A673 (cell line): ENCODE results near the gene TNFRSF25.
"Not testable (repeated sequence)": the region's sequence is repeated elsewhere in the genome, so short reads cannot be mapped to it uniquely, and the experiment has no call there.

Experiments
- CTCF ChIP-seq: fragments of 300-800, 200-600 bp; sonication (generic); conservative IDR thresholded peaks from 2 replicates; pipeline ENCODE4 v1.5.1; 2017; ENCODE audit warnings: low read depth, mild to moderate bottlenecking, antibody characterized with exemption, low read length, moderate library complexity, mixed read lengths
- EZH2 ChIP-seq: fragments of 200-600 bp; sonication (generic); IDR thresholded peaks from 2 replicates; pipeline ENCODE4 v1.6.1; 2017; ENCODE audit warnings: borderline replicate concordance, low read depth, mild to moderate bottlenecking, mixed read lengths, antibody characterized with exemption, low read length; ENCODE audit not compliant: poor library complexity, severe bottlenecking

DNA sequence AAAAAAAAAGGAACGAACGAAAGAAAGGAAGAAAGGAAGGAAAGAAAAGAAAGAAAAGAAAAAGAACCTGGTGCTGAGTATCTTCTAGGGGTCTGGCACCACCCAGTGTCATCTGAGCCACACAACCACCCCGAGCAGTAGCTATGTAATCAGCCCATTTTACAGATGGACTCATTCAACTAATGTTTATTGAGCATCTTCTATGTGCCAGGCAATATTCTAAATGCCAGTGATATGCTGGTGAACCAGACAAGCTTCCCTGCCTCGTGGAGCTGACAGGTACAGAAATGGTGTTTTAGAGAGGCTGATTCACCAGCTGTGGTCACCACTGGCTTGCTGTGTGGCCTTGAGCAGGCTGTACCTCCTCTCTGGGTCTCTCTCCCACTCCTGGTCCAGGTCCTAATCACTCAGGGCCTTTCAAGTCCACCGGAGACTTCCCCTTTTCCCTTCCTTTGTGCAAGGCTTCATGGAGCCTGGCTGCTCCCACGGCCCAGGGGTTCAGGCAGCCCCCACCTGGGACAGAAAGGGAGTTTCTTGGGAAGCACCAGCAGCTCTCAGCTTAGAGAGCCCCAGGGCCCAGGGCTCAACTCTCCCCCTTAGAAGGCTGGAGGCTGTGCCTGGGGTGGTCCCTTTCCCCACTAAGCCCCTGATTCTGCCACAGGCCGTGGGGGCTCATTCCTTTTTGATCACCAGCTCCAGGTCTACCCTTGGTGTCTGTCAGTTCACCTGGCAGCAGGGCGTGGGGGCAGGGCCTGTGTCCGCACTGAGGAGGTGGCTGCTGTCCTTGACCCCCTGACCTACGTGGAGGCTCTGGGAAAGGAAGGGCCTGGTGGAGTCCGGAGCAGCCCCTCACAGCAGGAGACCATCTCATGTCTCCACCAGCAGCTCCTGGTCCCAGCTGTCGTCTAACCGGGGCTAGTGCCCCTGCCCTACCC lies 34.1 kb downstream of the TNFRSF25 start:
- TF ChIP-seq CTCF, EZH2: not testable (repeated sequence)
